ENCODE data around the gene SLC25A22. TPM values are rescaled to one million over a fixed set of nuclear protein-coding genes. Genes with fewer than 3 reads are reported as not detected.

Gene SLC25A22
- polyA plus RNA-seq, 1 donor (not counting 4 experiments of a cell fraction or from before 2014, with no cell fraction given), result 13.5 TPM

- FAIRE-seq (peak; percentile 73), DNase-seq (ENCODE audit: low read depth, low spot score) (no peak)
- H3K79me2 ChIP-seq (ENCODE audit: control insufficient read depth, insufficient read depth, low read length), result peaks cover 83% of the 10 kb centered on the region
- peak overlapping the region; percentile 57 to 91 (median 79) for H3K4me3 ChIP-seq (ENCODE audit: control insufficient read depth in 2 of 3, extremely low read depth in 1 of 3, insufficient read depth in 2 of 3, low read depth in 1 of 3, low read length in 3 of 3)
- H3K4me2 ChIP-seq (ENCODE audit: control insufficient read depth, extremely low read depth, insufficient read depth, low read depth, low read length), result peak overlapping the region; percentile 91
- peak overlapping the region; percentile 26 for H3K27ac ChIP-seq (ENCODE audit: control insufficient read depth, insufficient read depth, low read length)
- peaks cover 37 to 40% of the 10 kb centered on the region in 2 experiments for H3K36me3 ChIP-seq (ENCODE audit: control insufficient read depth in 2 of 2, extremely low read depth in 1 of 2, insufficient read depth in 2 of 2, low read length in 2 of 2)
- no peak overlapping the region for H2AFZ ChIP-seq (ENCODE audit: control insufficient read depth, low read length)
- no peaks in the 10 kb centered on the region for H3K27me3 ChIP-seq (ENCODE audit: control insufficient read depth, extremely low read depth, insufficient read depth, low read length)
- peaks cover 19% of the 10 kb centered on the region for H3K4me1 ChIP-seq (ENCODE audit: control insufficient read depth, extremely low read depth, insufficient read depth, low read length)
- TF ChIP-seq CTCF (optimal IDR thresholded peaks at IDR 0.05 in 1 of 3, IDR thresholded peaks at IDR 0.05 in 1 of 3, conservative IDR thresholded peaks at IDR 0.05 in 1 of 3; ENCODE audit: extremely low read depth in 1 of 3, insufficient read depth in 2 of 3, low read length in 3 of 3), result no peak
- TF ChIP-seq EZH2 (IDR thresholded peaks at IDR 0.05; ENCODE audit: low read length), result no peak
- dilution Hi-C loops (cut with MboI; ENCODE audit: extremely low pct_ligation_motif_present, low sequenced_read_pairs), result no loop called here
- H3K9me3 ChIP-seq (ENCODE audit: control insufficient read depth, low read depth, low read length), result no peaks in the 10 kb centered on the region
- H4K20me1 ChIP-seq (ENCODE audit: control insufficient read depth, extremely low read depth, insufficient read depth, low read length), result peaks cover 15% of the 10 kb centered on the region
- peak overlapping the region; percentile 62 for H3K9ac ChIP-seq (ENCODE audit: control insufficient read depth, extremely low read depth, insufficient read depth, low read length)
- peaks cover 12% of the 10 kb centered on the region for H3K9me1 ChIP-seq (ENCODE audit: control insufficient read depth, extremely low read depth, insufficient read depth, low read length)
Measured at GRCh38 chr11:774873-775592, 23.0 kb downstream of the SLC25A22 start.

- Histone ChIP-seq H3K79me2 (ENCODE audit: control insufficient read depth, insufficient read depth, low read length) (peaks cover 78% of the 10 kb centered on the region), H3K27ac (ENCODE audit: control insufficient read depth, insufficient read depth, low read length) (no peak overlapping the region), H2AFZ (ENCODE audit: control insufficient read depth, low read length) (no peak overlapping the region), H3K27me3 (ENCODE audit: control insufficient read depth, extremely low read depth, insufficient read depth, low read length) (no peaks in the 10 kb centered on the region), H4K20me1 (ENCODE audit: control insufficient read depth, extremely low read depth, insufficient read depth, low read length) (peaks cover 15% of the 10 kb centered on the region), H3K9me3 (ENCODE audit: control insufficient read depth, low read depth, low read length) (no peaks in the 10 kb centered on the region), H3K9ac (ENCODE audit: control insufficient read depth, extremely low read depth, insufficient read depth, low read length) (no peak overlapping the region), H3K4me2 (ENCODE audit: control insufficient read depth, extremely low read depth, insufficient read depth, low read depth, low read length) (no peak overlapping the region), H3K9me1 (ENCODE audit: control insufficient read depth, extremely low read depth, insufficient read depth, low read length) (peaks cover 12% of the 10 kb centered on the region), H3K4me3 (ENCODE audit: control insufficient read depth in 2 of 3, extremely low read depth in 1 of 3, insufficient read depth in 2 of 3, low read depth in 1 of 3, low read length in 3 of 3) (no peak overlapping the region), H3K36me3 (ENCODE audit: control insufficient read depth in 2 of 2, extremely low read depth in 1 of 2, insufficient read depth in 2 of 2, low read length in 2 of 2) (peaks cover 39 to 40% of the 10 kb centered on the region in 2 experiments), H3K4me1 (ENCODE audit: control insufficient read depth, extremely low read depth, insufficient read depth, low read length) (peaks cover 18% of the 10 kb centered on the region)
- TF ChIP-seq EZH2 (IDR thresholded peaks at IDR 0.05; ENCODE audit: low read length) (no peak), CTCF (optimal IDR thresholded peaks at IDR 0.05 in 1 of 3, IDR thresholded peaks at IDR 0.05 in 1 of 3, conservative IDR thresholded peaks at IDR 0.05 in 1 of 3; ENCODE audit: extremely low read depth in 1 of 3, insufficient read depth in 2 of 3, low read length in 3 of 3) (no peak)
- dilution Hi-C loops (cut with MboI; ENCODE audit: extremely low pct_ligation_motif_present, low sequenced_read_pairs), result no loop called here
- DNase-seq (ENCODE audit: low read depth, low spot score) (no peak), FAIRE-seq (no peak)
Measured at GRCh38 chr11:773830-774229, 24.3 kb downstream of the SLC25A22 start.
